ENCODE results near the gene CCDC13.

CCDC13 gene

DNA sequence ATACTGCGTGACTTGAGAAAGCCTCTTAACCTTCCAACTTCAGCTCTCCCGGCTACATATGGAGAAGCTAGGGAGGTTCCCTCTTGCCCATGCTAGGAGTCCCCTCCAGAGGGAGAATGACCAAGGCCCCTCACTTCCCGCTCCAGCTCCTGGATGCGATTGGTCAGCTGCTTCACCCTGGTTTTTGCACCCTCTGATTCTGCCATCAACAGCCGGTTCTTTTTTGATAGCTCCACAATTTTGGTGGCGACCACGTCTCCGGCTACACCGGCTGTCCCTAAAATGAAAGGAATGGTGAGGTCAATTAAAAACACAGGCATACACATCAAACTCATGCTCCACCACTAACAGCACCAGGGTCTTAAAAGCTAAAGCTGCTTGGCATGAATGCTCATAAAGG, 20.6 kb downstream of the CCDC13 start:
- no peak for DNase-seq (ENCODE audit: low read depth in 3 of 3)

- no peak for DNase-seq (ENCODE audit: low read depth in 3 of 3)
Measured at GRCh38 chr3:42751609-42752008, 21.4 kb downstream of the CCDC13 start.

DNA sequence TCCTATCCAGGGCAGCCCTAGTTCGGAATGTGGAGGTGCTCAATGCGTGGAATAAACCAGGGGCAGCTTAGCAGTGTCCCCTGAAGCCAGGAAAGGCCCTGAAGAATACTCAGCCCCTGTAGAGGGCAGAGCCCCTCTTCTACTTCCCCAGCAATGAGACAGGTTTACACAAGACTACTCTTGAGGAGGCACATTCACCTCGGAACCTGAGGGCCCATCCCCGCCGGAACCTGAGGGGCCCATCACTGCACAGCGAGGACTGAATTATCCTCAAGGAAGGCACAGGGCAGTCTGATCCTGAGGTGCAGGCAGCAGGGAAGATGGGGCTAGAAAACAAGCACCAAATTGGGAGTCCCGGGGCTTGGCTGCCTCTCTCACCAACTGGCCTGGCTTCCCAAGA, 22.2 kb downstream of the CCDC13 start:
- no peak for DNase-seq (ENCODE audit: low read depth in 3 of 3)

DNA sequence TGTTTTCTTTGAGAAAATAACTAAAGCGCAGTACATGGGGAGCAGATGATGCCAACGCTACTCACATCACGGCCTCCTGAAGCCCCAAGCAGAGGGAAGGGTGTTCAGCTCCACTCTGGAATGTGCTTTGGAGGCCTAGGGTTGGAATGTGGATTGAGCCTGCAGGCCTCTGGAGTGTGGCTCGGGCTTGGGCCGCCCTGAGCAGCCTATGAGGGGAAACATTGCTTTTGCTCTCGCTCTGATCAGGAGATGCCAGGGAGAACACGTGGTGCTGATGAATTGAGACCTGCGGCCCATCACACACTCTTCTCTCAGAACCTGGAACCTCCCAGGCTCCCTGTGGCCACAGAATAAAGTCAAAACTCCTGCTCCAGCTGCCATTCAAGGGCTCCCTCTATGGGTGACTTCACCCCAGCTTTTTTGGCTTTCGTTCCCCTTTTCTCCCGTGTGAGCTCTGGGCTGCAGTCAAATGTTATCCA, 23.3 kb downstream of the CCDC13 start:
- no peak for DNase-seq (ENCODE audit: low read depth in 3 of 3)

DNA sequence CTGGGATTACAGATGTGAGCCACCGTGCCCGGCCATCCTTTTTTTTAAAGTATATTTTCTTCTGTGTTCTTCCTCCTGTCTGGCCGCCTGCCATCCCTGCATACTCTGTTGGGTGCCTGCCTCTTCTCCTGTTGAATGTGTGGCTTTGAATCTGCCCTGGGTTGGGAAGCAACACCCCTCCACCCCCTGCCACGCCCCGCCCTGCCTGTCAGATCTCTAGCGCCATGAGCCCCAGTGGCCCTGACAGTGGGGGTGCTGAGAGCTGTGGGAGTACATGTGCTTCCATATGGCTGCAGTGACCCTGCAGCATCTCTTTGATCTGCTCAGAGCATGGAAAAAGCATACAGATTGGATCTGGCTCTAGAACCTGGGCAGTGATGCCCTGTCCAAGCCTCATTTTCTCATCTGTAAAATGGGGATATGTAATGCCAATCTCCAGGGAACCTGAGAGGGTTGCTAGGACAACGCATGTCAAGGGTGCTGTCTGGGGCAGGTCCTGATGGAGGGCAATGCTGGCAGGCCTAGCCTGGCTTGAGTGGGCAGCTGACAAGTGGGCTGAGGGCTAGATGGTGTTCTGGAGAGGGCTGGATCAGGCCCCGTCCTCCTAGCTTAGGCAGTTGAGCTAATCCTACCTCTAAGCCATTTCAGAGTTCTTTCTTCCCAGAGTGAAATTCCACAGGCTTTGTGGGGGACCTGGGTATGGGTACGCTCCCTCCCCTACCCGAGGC, 23.9 kb downstream of the CCDC13 start:
- DNase-seq (ENCODE audit: low read depth in 3 of 3) = no peak

DNA sequence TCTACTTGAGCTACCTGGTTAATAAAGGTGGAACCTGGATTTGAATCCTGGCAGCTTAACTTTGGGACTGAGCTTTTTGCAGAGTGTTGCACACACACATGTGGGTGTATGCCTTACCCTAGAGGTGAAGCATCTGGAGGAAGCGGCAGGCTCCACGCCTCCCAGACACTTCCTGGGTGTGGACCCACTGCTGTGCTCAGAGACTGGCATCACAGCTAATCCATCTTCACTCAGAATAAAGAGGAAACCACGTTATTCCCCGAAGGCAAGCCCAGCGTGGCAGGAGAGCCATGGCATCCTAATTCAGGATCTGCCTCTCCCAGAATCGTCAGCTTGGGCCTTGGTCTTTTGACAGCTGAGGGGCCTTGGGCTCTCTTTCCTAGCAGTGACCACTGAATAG, 25.5 kb downstream of the CCDC13 start:
- DNase-seq (ENCODE audit: low read depth in 3 of 3) = no peak

DNA sequence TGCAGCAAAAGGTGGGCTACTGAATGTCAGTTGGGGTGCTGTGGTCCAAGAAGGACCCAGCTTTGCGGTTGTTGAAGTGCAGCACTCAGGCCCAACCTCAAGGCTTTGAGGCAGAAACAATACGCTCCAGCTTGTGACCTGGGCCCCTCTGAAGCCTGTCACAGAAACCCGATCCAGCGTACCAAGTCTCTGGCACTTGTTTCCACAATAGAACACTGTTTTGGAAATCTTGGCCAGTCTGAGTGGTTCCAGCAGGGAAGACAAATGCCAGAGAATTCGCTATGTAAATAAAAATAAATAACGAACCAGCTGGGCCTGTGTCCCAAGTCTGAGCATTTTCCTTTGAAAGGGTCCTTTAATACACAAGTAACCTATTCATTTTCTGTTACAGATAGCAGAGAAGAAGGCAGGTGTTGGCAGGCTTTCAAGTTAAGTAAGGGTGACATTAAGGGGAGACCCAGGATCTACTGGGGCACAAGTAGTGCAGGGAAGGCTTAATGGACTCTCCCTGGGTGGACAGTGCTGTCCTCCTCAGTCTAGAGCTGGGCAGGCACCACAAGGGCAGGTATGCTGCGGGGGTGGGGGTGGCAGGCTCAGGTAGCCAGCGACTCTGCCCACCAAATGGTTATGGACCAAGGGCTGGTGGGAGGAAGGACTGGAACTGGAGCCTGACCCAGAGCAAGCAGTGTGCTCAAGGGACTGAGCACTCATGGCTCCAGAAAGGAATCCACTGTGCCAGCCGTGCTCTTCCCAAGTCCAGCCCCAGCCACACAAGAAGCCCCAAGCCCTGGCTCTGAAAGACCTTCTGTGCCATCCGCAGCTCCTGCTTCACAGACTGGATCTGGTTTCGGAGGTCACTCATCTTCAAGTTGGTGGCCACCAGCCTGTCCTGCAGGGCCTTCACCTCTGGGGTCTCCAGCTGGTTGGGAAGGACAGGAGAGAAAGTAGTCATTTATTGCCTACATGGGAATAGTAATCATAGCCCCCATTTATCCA, 26.3 kb downstream of the CCDC13 start:
- DNase-seq (ENCODE audit: low read depth in 3 of 3) = no peak

- no peak for DNase-seq (ENCODE audit: low read depth in 3 of 3)
Measured at GRCh38 chr3:42745776-42746454, 27.1 kb downstream of the CCDC13 start.

DNA sequence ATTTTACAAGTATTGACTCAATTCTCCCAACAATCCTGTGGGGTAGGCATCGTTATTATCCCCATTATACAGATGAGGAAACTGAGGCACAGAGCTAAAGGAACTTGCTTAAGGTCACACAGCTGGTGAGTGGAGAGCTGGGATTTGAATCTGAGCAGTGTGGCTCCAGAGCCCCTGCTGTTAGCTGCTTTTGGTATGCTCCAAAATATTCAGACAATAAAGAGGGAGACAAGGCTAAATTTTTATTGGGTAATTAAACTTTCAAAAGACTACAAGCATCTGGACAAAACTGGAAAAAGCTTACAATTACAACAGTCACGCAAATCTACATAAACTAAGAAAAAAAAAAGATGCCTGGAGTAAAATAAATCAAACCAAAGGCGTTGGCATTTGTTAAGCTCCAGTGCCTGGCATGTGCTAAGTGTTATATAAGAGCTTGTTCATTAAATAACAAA, 27.7 kb downstream of the CCDC13 start:
- no peak for DNase-seq (ENCODE audit: low read depth in 3 of 3)

DNA sequence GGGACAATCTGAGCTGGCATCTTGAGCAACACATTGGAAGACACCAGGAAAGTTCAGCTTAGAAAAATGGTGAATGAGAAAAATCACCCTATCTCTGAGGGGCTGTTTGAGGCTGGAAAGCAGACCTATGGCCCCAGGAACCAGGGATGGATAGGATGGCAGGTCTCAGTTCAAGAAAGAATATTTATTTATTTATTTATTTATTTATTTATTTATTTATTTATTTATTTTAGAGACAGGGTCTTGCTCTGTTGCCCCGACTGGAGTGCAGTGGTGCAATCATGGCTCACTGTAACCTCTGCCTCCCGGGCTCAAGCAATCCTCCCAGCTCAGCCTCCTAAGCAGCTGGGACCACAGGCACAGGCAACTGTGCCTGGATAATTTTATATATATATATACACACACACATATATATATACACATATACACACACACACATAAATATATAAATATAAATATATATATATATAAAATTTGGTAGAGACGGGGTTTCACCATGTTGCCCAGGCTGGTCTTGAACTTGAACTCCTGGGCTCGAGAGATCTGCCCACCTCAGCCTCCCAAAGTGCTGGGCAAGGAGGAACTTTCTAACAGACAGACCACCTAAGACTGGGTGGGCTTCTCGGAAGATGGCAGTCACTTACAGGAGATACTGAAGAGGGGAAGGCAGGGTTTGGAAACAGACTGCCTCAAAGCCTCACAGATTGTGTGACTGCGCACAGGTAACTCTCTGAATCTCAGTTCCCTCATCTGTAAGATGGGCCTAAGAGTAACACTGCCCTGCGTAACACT, 29.7 kb downstream of the CCDC13 start:
- no peak for DNase-seq (ENCODE audit: low read depth in 3 of 3)

DNA sequence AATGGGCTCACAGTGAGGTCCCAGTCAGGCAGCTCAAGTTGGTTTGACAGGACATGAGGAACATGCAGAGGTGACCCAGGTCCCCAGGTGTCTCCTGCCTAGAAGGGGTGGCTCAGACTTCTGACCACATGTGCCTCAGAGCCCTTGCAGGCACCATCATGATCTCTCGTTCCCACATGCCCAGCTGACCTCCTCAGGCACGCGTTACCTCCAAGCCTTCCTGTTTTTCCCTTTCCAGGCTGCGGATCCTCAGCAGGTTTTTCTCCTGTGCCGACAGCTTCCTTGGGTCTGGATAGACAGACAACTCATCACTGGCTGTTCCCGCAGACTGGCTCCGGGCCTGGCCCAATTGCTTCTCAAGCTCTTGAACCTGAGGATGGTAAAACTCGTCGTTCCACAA, 30.4 kb downstream of the CCDC13 start:
- DNase-seq (ENCODE audit: low read depth in 3 of 3) = no peak

GRCh38 chr3:42742259-42742658, 30.8 kb downstream of the CCDC13 start:
- DNase-seq (ENCODE audit: low read depth in 3 of 3) = no peak

DNA sequence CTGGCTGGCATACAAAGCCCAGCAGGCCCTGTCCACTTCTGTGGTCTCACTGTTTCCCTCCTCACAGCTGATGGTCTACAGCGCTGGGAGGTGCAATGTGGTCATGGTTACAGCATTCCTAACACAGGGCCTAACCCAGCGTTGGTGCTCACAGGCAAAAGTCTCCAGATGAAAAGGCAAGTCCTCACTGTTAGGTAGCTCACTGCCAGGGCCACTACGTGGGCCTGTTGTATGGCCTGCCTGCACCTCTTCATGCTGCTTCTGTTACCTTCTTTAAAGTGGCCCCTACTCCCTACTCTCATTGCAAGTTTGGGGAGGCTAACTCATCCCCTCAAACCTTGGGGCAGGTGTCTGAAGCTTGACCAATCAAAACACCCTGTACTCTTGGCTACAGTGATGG, 31.3 kb downstream of the CCDC13 start:
- DNase-seq (ENCODE audit: low read depth in 3 of 3) = no peak

GRCh38 chr3:42739401-42740158, 33.5 kb downstream of the CCDC13 start:
- DNase-seq (ENCODE audit: low read depth in 3 of 3) = no peak

DNA sequence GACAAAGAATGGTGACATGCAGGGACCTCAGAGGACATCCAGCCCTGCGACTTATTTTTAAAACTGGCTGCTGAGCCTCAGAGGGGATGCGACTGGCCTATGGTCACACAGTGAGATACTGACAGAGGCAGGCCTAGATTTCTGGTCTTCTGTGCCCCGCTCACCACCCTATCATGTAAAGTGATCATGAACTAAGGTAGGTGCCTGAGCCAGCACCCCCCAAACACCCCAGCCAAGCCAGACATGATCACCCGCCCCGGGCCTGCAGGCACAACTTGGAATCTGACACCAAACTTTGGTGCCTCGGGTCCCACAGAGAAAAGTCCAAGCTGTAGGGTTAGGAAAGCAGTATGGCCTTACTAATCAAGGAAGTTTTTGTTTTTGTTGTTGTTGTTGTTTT, 36.5 kb downstream of the CCDC13 start:
- no peak for DNase-seq (ENCODE audit: low read depth in 3 of 3)

DNA sequence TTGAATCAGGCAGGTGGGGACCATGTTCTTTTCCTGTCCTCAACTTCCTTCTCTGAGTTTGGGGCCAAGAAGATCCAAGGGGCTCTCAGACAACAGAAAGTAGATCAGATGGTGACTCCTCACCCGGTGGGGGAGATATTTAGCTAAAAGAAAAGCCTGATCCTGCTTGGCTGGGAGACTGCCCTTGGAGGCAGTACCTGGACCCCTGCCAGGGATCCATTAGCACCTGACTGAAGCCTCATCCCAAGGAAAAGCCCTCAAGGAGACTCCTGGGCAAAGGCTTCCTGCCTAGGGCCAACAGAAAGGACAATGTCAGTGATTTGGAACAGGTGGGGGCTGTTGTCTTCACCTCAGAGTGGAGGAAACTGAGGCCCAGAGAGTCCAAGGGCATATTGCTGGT, 37.0 kb downstream of the CCDC13 start:
- no peak for DNase-seq (ENCODE audit: low read depth in 3 of 3)

DNA sequence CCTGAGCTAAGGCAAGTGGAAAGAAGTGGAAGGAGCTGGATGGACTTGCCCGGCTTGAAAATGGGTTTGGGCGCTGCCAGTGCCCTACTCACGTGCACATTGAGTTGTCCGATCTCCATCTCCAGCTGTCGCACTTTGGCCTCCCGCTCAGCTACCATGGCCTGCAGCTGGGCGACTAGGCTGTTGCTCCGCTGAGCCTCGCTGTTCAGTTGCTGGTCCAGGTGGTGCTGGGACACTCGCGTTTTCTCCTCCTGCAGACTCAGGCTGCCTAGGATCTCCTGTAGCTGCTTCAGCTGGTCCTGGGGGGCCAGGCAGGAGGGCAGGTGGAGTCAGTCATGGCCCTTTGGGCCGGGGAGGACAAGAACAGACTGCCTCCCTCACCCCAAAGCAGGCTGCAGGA, 37.4 kb downstream of the CCDC13 start:
- no peak for DNase-seq (ENCODE audit: low read depth in 3 of 3)

DNA sequence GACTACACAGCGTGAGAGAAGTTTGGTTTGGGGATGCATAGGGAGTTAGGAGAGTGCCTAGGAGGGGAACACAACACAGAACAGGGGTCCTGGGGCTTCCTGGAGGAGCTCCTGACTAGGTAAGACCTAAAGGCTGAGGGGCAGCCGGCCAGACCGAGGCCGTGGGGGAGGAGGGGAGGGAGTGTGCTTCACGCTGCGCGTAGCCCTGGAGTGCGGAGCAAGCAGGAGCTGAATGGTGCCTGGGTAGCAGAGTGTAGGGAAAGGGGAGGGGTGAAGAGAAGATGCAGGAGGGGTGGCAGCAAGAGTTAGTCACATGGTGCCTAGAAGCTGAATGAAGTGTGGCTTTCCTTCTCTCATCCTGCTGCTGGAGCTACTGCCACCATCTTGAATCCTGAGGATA, 38.0 kb downstream of the CCDC13 start:
- no peak for DNase-seq (ENCODE audit: low read depth in 3 of 3)

- DNase-seq (ENCODE audit: low read depth in 3 of 3) = no peak
Measured at GRCh38 chr3:42734263-42734860, 38.7 kb downstream of the CCDC13 start.

Measured in stimulated activated CD4-positive, alpha-beta T cell treated with anti-CD3 and anti-CD28 coated beads, TNF-alpha, amount 100 ng/mL, for 24 hours (primary cell).